ENCODE data around the gene ANAPC7. TPM values are rescaled to one million over a fixed set of nuclear protein-coding genes. Genes with fewer than 3 reads are reported as not detected.

The ANAPC7 gene
- total RNA-seq, 1 experiment from 2014 or later = 91.1 TPM

GRCh38 chr12:110373962-110374611 lies 29.4 kb downstream of the ANAPC7 start:
- H3K9ac ChIP-seq (ENCODE audit: extremely low read depth, insufficient read length, low read length) = no peak overlapping the region
- H2BK20ac ChIP-seq (ENCODE audit: low read depth, low read length, poor library complexity, severe bottlenecking) = no peak overlapping the region
- H3K56ac ChIP-seq (ENCODE audit: insufficient read length, low read depth, low read length) = no peak overlapping the region
- no CpG with 5 or more reads among the region's 13 CpGs for WGBS (ENCODE audit: extremely low coverage, insufficient read length, low lambda C conversion rate)
- no peaks in the 10 kb centered on the region for H4K20me1 ChIP-seq (ENCODE audit: control insufficient read depth, insufficient read depth, insufficient read length)
- H3T11ph ChIP-seq (ENCODE audit: low read length) = no peak overlapping the region
- no peak overlapping the region for H2BK5ac ChIP-seq (ENCODE audit: insufficient read length, low read length)
- H3K23me2 ChIP-seq (ENCODE audit: insufficient read length, low read depth, low read length, poor library complexity, severe bottlenecking) = no peaks in the 10 kb centered on the region
- no peak overlapping the region for H3K4me2 ChIP-seq (ENCODE audit: insufficient read depth, insufficient read length, low read length)
- H3K4ac ChIP-seq (ENCODE audit: low read depth, low read length) = no peak overlapping the region
- H4K8ac ChIP-seq (replicated peaks; ENCODE audit: insufficient read length, low read depth, low read length) = no peak overlapping the region
- no peak overlapping the region for H3K27ac ChIP-seq (ENCODE audit: insufficient read length, low read depth, low read length)
- no peak overlapping the region for H3K14ac ChIP-seq (ENCODE audit: insufficient read depth, low read length)
- H2AK5ac ChIP-seq (ENCODE audit: insufficient read length, low read length) = no peak overlapping the region
- Mint-ChIP-seq H3K9me3 (no peaks in the 10 kb centered on the region), H3K4me1 (no peaks in the 10 kb centered on the region), H3K27me3 (ENCODE audit: low read depth) (no peaks in the 10 kb centered on the region), H3K27ac (peak overlapping the region; percentile 29 to 79 (median 62); a peak in 3 of 7 replicates), H3K36me3 (ENCODE audit: insufficient read depth in 1 of 3, low read depth in 3 of 3) (peaks cover 30 to 81% (median 64%) of the 10 kb centered on the region in 3 experiments), H3K4me3 (no peak overlapping the region)
- no peaks in the 10 kb centered on the region for H3K79me1 ChIP-seq (ENCODE audit: insufficient read depth, low read depth, low read length, poor library complexity, severe bottlenecking)
- no peak for DNase-seq
- H3K4me1 ChIP-seq (ENCODE audit: insufficient read depth, low read length) = no peaks in the 10 kb centered on the region
- no peak overlapping the region for H4K5ac ChIP-seq (ENCODE audit: insufficient read length, low read depth, low read length)
- H2AFZ ChIP-seq (ENCODE audit: low read length) = no peak overlapping the region
- no peak overlapping the region for H3K23ac ChIP-seq (ENCODE audit: insufficient read length, low read depth, low read length)
- H3K27me3 ChIP-seq (ENCODE audit: insufficient read depth, low read length) = no peaks in the 10 kb centered on the region
- no peak overlapping the region for H3K18ac ChIP-seq (ENCODE audit: insufficient read length, low read depth, low read length)
- no peaks in the 10 kb centered on the region for H3K9me3 ChIP-seq (ENCODE audit: control insufficient read depth, low read depth, low read length)
- no peaks in the 10 kb centered on the region for H3K79me2 ChIP-seq (ENCODE audit: insufficient read depth, low read length)
- no peak overlapping the region for H4K91ac ChIP-seq (ENCODE audit: insufficient read length, low read depth, low read length)
- no peak overlapping the region for H2BK120ac ChIP-seq (ENCODE audit: low read depth, low read length, poor library complexity, severe bottlenecking)
- TF ChIP-seq CTCF (conservative IDR thresholded peaks at IDR 0.05) = no peak
- H2BK12ac ChIP-seq (ENCODE audit: insufficient read length, low read depth, low read length) = no peak overlapping the region
- H2BK15ac ChIP-seq (ENCODE audit: low read depth, low read length) = no peak overlapping the region
